ENCODE data around the gene CD209.
"Not testable (repeated sequence)": the region's sequence is repeated elsewhere in the genome, so short reads cannot be mapped to it uniquely, and the experiment has no call there.

CD209 gene, protein sequence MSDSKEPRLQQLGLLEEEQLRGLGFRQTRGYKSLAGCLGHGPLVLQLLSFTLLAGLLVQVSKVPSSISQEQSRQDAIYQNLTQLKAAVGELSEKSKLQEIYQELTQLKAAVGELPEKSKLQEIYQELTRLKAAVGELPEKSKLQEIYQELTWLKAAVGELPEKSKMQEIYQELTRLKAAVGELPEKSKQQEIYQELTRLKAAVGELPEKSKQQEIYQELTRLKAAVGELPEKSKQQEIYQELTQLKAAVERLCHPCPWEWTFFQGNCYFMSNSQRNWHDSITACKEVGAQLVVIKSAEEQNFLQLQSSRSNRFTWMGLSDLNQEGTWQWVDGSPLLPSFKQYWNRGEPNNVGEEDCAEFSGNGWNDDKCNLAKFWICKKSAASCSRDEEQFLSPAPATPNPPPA

GRCh38 chr19:7746903-7747884 lies at the start of gene CD209:
TSS of gene CD209 (minus strand) at chr19:7747534. CDS start at chr19:7747511, 23 bp downstream.
- DNase-seq (ENCODE audit: low spot score): no peak

DNA sequence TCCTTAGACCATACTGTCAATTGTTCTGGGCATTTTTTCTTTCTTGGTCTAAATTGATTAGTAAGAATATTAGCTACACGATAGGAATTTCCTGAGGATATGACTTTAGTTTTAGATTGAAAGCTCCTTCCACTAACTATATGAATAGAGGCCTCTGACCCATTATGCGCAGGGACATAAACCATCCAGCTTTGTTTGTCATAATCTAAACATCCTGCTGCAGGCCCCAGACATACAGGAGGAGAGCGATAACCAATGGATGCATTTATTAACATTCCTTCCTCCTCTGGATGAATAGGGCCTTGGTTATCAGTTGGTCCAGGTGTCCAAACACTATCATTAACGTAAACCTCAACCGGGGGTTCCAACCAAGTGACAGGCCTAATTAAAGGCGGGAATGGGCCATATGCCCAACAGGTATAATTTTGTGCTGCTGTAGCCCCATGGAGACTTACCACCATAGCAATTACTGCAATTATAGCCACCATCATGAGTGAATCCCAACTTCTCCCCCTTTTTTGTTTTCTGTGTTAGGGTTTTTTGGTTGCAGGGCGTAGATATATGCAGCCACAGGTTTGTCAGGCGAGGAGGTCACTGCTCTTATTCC lies 48.3 kb upstream of the CD209 start:
- no peak for DNase-seq (ENCODE audit: low spot score)

DNA sequence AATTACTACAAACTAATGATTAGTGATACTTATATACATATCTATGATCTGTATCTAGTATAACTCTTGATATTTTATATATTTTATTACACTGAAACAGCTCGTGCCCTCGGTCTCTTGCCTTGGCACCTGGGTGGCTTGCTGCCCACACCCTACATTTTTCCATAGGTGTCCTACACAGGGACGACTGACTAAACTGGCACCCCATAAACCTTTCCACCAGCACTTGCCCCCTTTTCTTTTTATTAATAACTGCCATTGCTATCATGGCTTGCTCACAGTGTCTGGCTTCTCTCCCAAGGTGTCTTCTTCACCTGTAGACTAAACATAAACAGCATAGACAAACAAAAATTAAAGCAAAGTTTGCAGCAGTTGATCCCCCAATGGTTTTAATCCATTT lies 46.2 kb upstream of the CD209 start:
- DNase-seq (ENCODE audit: low spot score): no peak

DNA sequence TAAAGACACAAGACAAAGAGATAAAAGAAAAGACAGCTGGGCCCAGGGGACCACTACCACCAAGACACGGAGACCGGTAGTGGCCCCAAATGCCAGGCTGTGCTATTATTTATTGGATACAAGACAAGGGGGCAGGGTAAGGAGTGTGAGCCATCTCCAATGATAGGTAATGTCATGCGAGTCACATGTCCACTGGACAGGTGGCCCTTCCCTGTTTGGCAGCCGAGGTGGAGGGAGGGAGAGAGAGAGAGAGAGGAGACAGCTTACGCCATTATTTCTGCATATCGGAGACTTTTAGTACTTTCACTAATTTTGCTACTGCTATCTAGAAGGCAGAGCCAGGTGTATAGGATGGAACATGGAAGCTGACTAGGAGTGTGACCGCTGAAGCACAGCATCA lies 45.4 kb upstream of the CD209 start:
- DNase-seq (ENCODE audit: low spot score): not testable (repeated sequence)

GRCh38 chr19:7792281-7792680 lies 44.9 kb upstream of the CD209 start:
- DNase-seq (ENCODE audit: low spot score): no peak

DNA sequence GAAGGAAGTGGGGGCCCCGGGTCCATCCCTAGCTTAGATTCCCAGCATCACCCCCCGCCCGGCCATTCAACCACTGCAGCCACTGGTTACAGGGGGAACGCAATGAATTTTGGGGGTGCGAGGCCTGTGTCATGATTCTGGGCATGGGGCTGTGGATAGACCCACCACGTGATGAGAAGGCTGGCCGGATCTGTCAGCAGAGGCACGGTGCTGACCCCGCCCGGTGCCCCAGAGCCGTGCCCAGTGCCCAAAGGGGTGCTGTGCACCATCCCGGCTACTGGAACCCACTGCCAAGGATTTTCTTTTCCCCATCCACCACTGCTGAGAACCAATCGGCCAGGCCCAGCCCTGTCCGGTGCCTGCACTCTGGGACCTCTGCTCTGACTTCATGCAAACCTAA lies 43.1 kb upstream of the CD209 start:
- DNase-seq (ENCODE audit: low spot score): no peak

DNA sequence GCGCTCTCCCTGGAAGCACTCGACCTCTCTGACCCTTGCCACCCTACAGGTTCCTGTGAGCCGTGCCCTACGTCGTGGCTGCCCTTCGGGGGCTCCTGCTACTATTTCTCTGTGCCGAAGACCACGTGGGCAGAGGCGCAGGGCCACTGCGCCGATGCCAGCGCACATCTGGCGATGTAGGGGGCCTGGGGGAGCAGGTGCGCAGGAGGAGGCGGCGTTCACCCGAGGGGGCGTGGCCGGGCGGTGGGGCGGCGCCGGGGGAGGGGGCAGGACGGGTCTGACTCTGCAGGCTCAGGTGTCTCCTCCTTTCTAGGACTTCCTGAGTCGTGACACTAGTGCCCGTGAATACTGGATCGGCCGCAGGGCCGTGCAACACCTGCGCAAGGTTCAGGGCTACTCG lies 42.1 kb upstream of the CD209 start:
- DNase-seq (ENCODE audit: low spot score): no peak

DNA sequence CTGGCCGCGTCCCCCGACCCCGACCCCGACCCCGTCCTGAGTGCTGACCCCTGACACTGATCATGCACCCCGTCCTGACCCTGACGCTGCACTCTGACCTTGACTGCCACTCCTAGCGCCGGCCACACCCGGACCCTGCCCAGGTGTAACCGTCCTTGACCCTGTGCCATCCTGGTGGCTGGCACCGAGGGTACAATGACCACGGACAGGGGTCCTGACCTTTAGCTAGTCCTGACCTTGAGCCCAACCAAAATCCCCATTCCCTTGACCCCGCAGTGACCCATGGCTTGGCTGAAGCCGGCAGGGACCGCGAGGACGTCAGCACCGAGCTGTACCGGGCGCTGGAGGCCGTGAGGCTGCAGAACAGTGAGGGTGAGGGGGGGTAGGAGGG lies 41.6 kb upstream of the CD209 start:
- DNase-seq (ENCODE audit: low spot score): no peak

- DNase-seq (ENCODE audit: low spot score): no peak
These were observed 41.0 kb upstream of the CD209 start for GRCh38 chr19:7788178-7788932.

DNA sequence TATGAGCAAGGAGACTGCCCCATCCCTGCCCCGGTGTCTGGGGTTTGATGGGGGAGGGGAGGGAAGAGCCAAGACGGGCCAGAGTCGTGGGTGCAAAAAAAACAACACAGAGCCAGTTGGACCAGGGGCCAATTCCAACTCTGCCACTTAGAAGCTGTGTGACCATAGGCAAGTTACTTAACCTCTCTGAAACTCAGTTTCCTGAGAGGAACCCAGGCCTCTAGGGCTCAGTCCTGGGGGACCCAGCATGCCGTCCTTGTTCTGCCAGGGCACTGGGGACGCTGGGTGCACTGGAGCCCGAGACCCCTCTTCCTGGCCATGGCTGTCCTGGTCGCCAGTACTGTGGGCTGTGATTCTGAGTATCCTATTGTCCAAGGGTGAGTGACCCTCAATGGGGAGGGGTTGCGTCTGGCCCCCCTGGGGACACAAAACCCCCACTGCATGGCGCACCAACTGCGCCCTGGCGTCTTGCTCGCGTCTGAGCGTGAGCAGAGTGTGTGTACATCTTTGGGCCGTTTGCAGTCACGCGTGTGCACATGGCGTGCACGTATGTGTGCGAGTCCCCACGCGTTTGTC lies 40.4 kb upstream of the CD209 start:
- DNase-seq (ENCODE audit: low spot score): no peak

DNA sequence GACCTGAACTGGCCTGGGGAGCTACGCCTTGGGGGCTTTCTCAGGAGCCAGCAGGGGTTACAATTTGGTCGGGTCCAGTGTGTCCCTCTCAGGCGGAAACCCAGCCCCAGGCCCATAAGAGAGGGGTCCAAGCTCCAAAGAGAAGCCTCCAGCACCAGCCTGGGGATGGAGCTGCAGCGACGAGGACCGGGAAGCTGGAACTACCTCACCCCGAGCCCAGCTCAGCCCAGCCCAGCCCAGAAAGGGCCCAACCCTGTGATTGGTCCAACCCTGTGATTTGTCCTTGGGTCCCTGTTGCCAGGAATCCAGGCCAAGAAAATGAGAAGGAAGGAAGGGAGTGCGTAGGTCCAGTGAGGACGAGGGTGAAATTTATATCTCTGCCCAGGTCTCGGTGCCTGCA lies 39.8 kb upstream of the CD209 start:
- no peak for DNase-seq (ENCODE audit: low spot score)

- no peak for DNase-seq (ENCODE audit: low spot score)
These were observed 37.5 kb upstream of the CD209 start for GRCh38 chr19:7784856-7785255.

- DNase-seq (ENCODE audit: low spot score): no peak
These were observed 36.7 kb upstream of the CD209 start for GRCh38 chr19:7783991-7784423.

GRCh38 chr19:7781157-7781556 lies 33.8 kb upstream of the CD209 start:
- no peak for DNase-seq (ENCODE audit: low spot score)

DNA sequence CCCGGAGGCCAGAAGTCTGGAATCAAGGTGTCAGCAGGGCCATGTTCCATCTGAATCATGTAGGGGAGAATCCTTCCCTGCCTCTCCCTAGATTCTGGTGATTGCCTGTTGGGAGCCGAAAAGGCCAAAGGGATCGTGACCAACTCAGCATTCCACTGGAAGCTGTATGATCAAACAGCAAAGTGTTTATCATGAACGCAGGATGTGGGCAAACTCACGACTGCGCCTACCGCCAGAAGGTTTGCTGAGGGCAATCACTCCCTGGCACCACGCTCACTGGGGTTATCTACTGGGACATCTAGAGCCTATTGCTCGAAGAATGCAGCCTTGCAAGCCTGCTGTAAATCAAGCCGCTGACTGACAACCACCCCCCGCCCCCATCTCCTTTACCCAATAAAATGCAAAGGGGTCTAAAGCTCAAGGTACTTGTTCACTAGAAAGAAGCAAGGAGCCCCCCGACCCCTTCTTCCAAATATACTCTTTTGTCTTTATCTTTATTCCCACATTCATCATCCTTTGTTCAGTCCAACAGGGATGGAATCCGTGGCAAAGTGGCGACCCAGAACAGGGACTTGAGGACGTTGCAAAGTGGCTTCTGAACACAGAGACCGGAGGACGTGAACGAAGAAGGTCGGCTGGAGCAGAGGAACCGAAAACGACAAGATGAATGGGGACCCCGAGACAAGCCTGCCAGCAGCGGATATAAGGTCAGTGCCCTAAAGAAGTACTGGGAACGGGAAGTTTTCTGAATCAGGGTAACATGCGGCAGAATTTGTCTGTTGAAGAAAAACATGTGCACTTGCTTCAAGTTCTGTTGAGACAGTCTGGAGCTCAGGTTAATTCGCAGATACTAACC lies 32.5 kb upstream of the CD209 start:
- no peak for DNase-seq (ENCODE audit: low spot score)

- DNase-seq (ENCODE audit: low spot score): no peak
These were observed 30.7 kb upstream of the CD209 start for GRCh38 chr19:7778081-7778480.

DNA sequence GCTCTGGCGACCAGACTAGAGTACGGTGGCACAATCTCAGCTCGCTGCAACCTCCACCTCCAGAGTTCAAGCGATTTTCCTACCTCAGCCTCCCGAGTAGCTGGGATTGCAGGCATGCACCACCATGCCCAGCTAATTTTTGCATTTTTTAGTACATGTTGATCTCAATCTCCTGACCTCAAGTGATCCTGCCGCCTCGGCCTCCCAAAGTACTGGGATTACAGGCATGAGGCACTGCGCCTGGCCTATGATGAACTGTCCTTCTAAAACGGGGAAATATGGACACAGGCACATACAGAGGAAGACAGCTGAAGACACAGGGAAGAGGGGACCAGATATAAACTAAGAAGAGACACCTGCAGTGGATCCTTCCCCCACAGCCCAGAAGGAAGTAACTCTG lies 28.4 kb upstream of the CD209 start:
- DNase-seq (ENCODE audit: low spot score): no peak

- no peak for DNase-seq (ENCODE audit: low spot score)
These were observed 26.5 kb upstream of the CD209 start for GRCh38 chr19:7773841-7774240.

GRCh38 chr19:7772752-7773291 lies 25.5 kb upstream of the CD209 start:
- DNase-seq (ENCODE audit: low spot score): no peak

DNA sequence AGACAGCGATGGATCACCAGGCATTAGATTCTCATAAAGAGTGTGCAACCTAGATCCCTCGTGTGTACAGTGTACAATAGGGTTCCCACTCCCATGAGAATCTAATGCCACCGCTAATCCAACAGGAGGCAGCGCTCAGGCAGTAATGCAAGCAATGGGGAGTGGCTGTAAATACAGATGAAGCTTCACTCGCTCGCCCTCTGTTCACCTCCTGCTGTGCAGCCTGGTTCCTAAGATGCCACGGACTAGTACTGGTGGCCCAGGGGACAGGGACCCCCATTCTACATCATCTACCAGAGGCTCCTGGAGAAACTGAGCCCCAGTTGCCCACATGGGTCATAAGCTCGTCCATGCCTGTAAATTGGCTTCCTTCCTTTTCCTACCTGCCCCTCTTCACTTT lies 23.7 kb upstream of the CD209 start:
- no peak for DNase-seq (ENCODE audit: low spot score)
